ENCODE data around the gene ME2. TPM values are rescaled to one million over a fixed set of nuclear protein-coding genes. Genes with fewer than 3 reads are reported as not detected.

The ME2 gene
- total and polyA plus RNA-seq, 2 of the 8 experiments (the other 6 are each of a cell fraction or from before 2014, with no cell fraction given) = 54.7 to 66.9 TPM

GRCh38 chr18:50938912-50939311 lies 60.0 kb downstream of the ME2 start:
- peak; percentile 85; the same call in 1 of the 2 replicates for TF ChIP-seq MAFK (IDR thresholded peaks at IDR 0.05; ENCODE audit: low read depth, low read length)
- TF ChIP-seq CBX5 (IDR thresholded peaks at IDR 0.05; ENCODE audit: low read depth, low read length) = no peak
- H3K14ac ChIP-seq (ENCODE audit: insufficient read length) = no peak overlapping the region
- no peak overlapping the region for H3K4me2 ChIP-seq (ENCODE audit: insufficient read depth in 1 of 2, low read depth in 2 of 2, low read length in 2 of 2)
- no peak overlapping the region for H3K56ac ChIP-seq (replicated peaks; ENCODE audit: insufficient read length, low read depth, low read length)
- no peak overlapping the region for H2BK120ac ChIP-seq (replicated peaks; ENCODE audit: low read depth, low read length)
- H3K4me1 ChIP-seq (replicated peaks in 1 of 4; ENCODE audit: control insufficient read depth in 3 of 4, insufficient read depth in 4 of 4, low read length in 3 of 4) = no peaks in the 10 kb centered on the region
- H3K27ac ChIP-seq (ENCODE audit: low read depth, low read length) = no peak overlapping the region
- H3K18ac ChIP-seq (ENCODE audit: extremely low read depth, low read length) = no peak overlapping the region
- no peak overlapping the region for H2AK5ac ChIP-seq (ENCODE audit: low read depth, low read length)
- no peak overlapping the region for H2BK12ac ChIP-seq (ENCODE audit: low read depth, low read length)
- no peaks in the 10 kb centered on the region for H3K9me3 ChIP-seq (ENCODE audit: insufficient read depth in 2 of 2, low read depth in 1 of 2, low read length in 1 of 2)
- no peak overlapping the region for H3K4me3 ChIP-seq (ENCODE audit: extremely low read depth in 1 of 4, insufficient read depth in 2 of 4, low read depth in 3 of 4, low read length in 4 of 4)
- no peak overlapping the region for H2BK15ac ChIP-seq (ENCODE audit: low read length)
- no peaks in the 10 kb centered on the region for H3K23me2 ChIP-seq (ENCODE audit: low read depth, low read length)
- H4K91ac ChIP-seq (replicated peaks; ENCODE audit: insufficient read length, low read length) = no peak overlapping the region
- H3K79me2 ChIP-seq (ENCODE audit: control insufficient read depth in 1 of 2, insufficient read depth in 2 of 2, low read length in 2 of 2) = no peaks in the 10 kb centered on the region
- WGBS, 2 experiments (ENCODE audit: extremely low coverage in 1 of 2, insufficient coverage in 1 of 2, insufficient read length in 1 of 2, insufficient replicate concordance in 2 of 2, low coverage in 1 of 2, low lambda C conversion rate in 2 of 2, missing lambda C conversion rate in 1 of 2) = 97% methylated on average over 2 of the region's 2 CpGs; no CpG with 5 or more reads in 1 of the 2 experiments
- no peak overlapping the region for H3K9ac ChIP-seq (replicated peaks in 1 of 4; ENCODE audit: extremely low read depth in 1 of 4, low read depth in 3 of 4, low read length in 3 of 4)
- DNase-seq (ENCODE audit: low read depth in 1 of 2, low spot score in 2 of 2) = no peak
- CTCF ChIA-PET (ENCODE audit: partially characterized antibody) = interaction anchor here (1.0 kb wide), 1 partner anchor 139 kb away, joined by 3 read pairs; no protein-coding TSS in a partner anchor
- no peak overlapping the region for H2BK5ac ChIP-seq (ENCODE audit: low read depth, low read length)
- POLR2A ChIA-PET (ENCODE audit: partially characterized antibody) = no interaction called here
- H3K36me3 ChIP-seq (ENCODE audit: control insufficient read depth in 2 of 4, insufficient read depth in 4 of 4, low read length in 3 of 4) = peaks cover 0 to 12% (median 4%) of the 10 kb centered on the region in 4 experiments; a peak in 3 of 8 replicates
- H2BK20ac ChIP-seq (ENCODE audit: low read length) = no peak overlapping the region
- no peaks in the 10 kb centered on the region for H3K79me1 ChIP-seq (ENCODE audit: low read depth, low read length)
- no peak overlapping the region for H4K8ac ChIP-seq (ENCODE audit: extremely low read depth, insufficient read depth, low read length)
- no peak overlapping the region for H2AFZ ChIP-seq (ENCODE audit: low read length)
- no peaks in the 10 kb centered on the region for H3K27me3 ChIP-seq (replicated peaks in 1 of 4; ENCODE audit: control insufficient read depth in 3 of 4, extremely low read depth in 1 of 4, insufficient read depth in 3 of 4, low read length in 3 of 4)
- H3K23ac ChIP-seq (ENCODE audit: insufficient read length) = no peak overlapping the region
- no peaks in the 10 kb centered on the region for H4K20me1 ChIP-seq (replicated peaks in 1 of 2; ENCODE audit: control insufficient read depth in 1 of 2, insufficient read depth in 2 of 2, low read length in 2 of 2)
- H3K4ac ChIP-seq (replicated peaks; ENCODE audit: insufficient read length, low read depth, low read length) = no peak overlapping the region
- H4K5ac ChIP-seq (ENCODE audit: insufficient read length, low read depth, low read length) = no peak overlapping the region
- FAIRE-seq = no peak

Measured in H1 (cell line).